GM18526 (cell line): Measurements from ENCODE around the gene STRBP.

Experiments used
- POLR2A ChIP-seq: IDR thresholded peaks from 3 replicates; pipeline ENCODE4 v1.6.1; 2011; ENCODE audit not compliant: insufficient read length; ENCODE audit errors: extremely low read depth

Gene STRBP

DNA sequence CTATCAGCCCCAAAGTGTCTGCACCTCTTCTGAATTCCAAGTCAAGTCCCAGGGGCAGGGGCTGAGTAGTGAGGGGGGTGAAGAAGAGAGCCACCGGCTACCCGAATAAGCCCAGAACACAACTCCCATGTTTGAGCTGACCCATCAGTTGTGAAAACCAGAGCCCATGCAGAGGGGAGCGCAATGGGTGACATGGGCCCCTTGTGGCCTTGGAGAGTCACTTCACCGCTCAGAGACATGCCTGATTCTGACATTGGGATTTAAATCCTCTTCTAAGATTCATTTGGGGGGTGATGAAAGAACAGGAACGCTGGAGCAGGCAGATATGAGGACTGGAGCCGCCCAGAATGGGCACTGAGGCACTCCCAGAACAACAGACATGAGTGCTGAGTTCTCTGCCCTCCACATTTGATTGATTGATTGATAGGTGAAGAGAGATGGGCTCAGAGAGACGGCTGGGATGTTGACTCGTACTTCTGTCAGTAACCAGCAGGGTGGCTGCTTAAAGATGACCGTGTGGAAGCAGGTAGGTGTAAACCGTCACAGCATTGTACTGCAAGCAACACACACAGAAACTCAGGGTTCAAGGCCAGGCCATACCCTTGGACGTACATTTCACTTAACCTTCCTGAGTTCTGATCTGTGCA is 160.6 kb downstream of the STRBP start:
- no peak for TF ChIP-seq POLR2A

- TF ChIP-seq POLR2A = no peak
These were observed 162.9 kb downstream of the STRBP start for GRCh38 chr9:123105490-123105889.

GRCh38 chr9:123104807-123105206 is 163.6 kb downstream of the STRBP start:
- TF ChIP-seq POLR2A = no peak

GRCh38 chr9:123102375-123103113 is 165.8 kb downstream of the STRBP start:
- no peak for TF ChIP-seq POLR2A

GRCh38 chr9:123099548-123099947 is 168.8 kb downstream of the STRBP start:
- TF ChIP-seq POLR2A = no peak

DNA sequence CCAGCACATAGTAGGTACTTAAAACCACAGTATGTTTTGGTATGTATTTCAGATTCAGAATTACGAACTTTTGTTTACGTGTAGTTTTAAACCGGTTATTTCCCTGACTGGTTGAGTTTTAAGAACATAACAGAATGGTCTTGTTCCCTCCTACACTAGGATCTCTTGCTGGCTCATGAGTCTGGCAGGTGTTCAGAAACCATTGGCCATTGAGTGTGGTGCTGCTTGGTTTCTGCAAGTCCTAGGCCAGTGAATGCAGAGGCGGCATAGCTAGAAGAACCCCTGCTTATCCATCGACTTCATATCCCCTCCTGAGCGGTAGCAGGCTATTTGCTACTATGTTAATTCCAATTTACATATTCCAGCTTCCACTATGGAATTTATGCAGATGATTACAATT is 169.3 kb downstream of the STRBP start:
- TF ChIP-seq POLR2A = no peak

- no peak for TF ChIP-seq POLR2A
These were observed 170.3 kb downstream of the STRBP start for GRCh38 chr9:123098096-123098459.

- no peak for TF ChIP-seq POLR2A
These were observed 170.8 kb downstream of the STRBP start for GRCh38 chr9:123097430-123098095.

DNA sequence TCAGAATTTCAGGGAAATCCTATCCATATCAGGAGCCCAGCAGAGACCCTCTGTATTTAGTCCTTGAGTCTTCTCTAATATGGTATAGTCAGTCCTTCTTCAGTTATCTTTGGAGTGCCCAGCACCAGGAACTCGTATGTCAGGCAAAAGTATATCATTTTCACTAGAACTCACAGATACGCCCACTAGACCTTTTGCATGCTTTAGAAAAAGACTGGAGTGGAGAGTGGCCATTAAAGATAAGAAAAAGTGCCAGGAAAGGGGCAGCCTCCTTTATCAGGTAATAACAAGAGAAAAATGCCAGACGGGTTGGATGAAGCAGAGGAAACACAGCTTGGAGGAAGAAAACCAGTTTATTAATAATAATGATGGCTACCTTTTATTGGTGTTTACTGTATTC is 171.4 kb downstream of the STRBP start:
- no peak for TF ChIP-seq POLR2A

GRCh38 chr9:123093141-123093540 is 175.2 kb downstream of the STRBP start:
- no peak for TF ChIP-seq POLR2A

DNA sequence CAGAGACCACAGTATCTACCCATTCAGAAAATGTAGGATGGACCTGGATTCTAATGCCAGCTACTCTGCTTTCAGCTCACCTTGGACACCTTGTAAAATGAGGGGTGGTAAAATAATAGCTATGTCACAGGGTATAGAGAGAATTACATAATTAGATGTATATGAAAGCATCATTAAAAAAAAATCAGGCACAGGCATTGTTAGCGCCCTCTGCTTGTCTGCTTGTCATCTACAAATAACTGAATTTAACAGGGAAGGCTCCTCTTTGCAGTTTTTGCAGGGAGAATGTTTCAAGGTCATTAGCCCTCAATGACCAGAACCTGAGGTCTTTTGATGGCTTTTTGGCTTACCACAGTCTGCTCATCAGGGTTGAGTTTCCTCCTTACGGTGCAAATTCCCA is 176.9 kb downstream of the STRBP start:
- TF ChIP-seq POLR2A = no peak

GRCh38 chr9:123090956-123091355 is 177.4 kb downstream of the STRBP start:
- TF ChIP-seq POLR2A = no peak

GRCh38 chr9:123090198-123090896 is 178.0 kb downstream of the STRBP start:
- no peak for TF ChIP-seq POLR2A

- TF ChIP-seq POLR2A = no peak
These were observed 178.6 kb downstream of the STRBP start for GRCh38 chr9:123089790-123090189.

DNA sequence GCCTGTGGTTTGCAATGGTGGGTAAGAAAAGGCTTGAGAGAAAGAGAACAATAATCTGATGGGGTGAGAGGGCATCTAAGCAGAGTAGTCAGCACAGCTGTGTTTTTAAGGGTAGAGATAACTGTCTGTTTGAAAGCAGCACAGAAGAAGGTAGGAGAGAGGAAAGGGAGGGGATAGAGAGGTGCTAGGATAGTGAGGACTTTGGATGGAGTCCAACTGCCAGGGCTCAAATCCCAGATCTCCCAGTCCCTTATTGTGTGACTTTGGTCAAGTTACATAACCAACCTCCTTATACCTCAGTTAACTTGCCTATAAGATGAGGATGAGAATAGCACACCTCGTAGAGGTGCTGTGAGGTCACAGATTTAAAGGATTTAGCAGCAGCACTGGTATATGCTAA is 179.3 kb downstream of the STRBP start:
- TF ChIP-seq POLR2A = no peak

DNA sequence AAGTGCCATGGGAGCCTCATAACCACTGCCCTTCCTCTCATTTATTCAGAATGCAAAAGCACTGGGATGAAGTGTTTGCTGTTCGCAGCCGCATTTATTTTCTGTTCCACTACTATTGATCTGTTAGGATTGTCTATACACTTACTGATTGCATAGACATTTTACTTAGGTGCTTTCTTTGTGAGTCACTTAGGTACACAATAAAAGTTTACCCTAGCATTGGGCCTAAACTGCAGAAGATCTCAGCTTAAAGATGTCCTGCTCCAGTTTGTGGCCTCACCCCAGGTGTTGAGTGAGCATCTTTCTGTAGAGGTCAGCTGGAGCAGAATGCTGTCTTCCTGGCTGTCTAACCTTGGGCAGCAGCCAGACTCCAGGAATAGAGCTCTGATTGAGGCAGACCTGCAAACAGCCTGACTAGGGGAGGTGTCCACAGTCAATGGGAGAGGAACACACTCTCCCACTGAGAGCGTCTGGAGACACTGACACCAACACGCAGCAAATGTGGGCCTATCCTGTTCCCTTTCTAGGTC is 181.0 kb downstream of the STRBP start:
- TF ChIP-seq POLR2A = no peak

DNA sequence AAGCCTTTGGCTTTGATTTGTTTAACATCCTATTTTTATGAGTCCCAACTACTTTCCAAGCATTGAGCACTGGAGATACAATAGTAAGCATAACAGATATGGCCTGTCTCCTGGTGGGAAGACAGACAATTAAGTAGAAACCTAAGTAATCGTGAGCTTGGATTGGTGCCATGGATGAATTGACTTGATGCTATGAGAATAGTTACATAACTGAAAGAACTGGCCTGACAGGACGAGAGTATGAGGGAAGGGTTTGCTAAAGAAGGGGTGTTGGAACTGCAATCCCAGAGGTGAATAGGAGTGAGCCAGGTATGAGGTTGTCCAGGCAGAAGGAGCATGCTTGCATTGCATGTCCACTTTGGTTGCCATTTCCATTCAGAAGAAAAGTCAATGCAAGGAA is 182.5 kb downstream of the STRBP start:
- no peak for TF ChIP-seq POLR2A
